Activated naive CD4-positive, alpha-beta T cell treated with anti-CD3 and anti-CD28 coated beads, Interleukin-2, amount 50 U/mL, for 16 hours (primary cell): ENCODE measurements around the gene DUS3L.
A peak's percentile ranks its signal among the peaks of the same experiment; 100 is the strongest.

ENCODE experiments used
- DNase-seq: peaks from one replicate; pipeline ENCODE4 v3.0.0-alpha.2; 2020

The DUS3L gene

GRCh38 chr19:5790559-5791520 lies at the start of gene DUS3L:
Gene DUS3L, minus strand, starts transcription at chr19:5791163. Its CDS starts 22 bp downstream, at chr19:5791141.
- peak; percentile 95 for DNase-seq

DNA sequence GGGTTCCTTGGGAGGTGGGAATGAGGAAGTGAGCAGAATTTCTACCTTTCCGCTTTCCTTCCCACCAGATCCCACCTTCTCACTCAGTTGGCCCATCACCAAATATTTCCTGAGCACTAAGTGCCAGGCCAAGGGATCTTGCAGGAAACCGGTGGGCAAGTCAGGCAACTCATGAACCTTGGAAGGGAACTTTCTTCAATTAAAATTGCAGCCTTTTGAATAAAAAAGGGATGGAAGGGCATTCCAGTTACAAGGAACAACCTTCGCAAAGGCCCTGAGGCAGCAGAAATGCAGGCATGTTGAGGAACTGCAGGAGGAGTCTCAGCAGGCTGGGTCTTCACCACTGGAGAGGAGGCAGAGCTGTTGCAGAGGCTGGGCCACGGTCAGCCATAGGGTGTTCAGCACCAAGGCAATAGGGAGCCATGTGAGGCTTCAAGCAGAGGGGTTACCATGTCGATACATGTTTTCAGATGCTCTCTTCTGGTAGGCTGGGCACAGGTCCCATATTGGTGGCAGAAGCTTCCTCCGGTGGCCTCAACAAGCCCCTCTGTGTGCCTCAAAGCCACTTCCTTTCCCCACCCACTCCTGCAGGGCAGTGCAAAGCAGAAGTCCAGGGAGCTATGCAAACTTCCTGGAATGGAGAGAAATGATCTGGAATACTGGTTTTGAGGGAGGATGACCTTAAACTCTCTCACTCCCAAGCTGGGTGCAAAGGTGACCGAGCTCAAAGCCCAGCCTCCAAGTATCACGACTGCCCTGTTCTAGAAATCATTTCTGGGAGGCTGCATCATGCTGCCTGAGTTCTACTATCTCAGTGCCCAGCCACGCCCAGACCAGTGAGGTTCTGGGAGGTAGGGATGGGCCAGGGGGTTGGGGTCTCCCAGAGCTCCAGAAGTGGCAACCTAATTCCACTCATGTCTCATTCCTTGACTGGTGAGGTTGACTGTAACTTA lies 48.4 kb upstream of the DUS3L start, which contains the start of gene FUT6:
FUT6 (minus strand) TSS at position 638 of the 953 bp plus-strand sequence. CDS start 7,135 bp downstream, outside the sequence.
- no peak for DNase-seq

- no peak for DNase-seq
Observed at GRCh38 chr19:5838353-5839064, 47.5 kb upstream of the DUS3L start.

DNA sequence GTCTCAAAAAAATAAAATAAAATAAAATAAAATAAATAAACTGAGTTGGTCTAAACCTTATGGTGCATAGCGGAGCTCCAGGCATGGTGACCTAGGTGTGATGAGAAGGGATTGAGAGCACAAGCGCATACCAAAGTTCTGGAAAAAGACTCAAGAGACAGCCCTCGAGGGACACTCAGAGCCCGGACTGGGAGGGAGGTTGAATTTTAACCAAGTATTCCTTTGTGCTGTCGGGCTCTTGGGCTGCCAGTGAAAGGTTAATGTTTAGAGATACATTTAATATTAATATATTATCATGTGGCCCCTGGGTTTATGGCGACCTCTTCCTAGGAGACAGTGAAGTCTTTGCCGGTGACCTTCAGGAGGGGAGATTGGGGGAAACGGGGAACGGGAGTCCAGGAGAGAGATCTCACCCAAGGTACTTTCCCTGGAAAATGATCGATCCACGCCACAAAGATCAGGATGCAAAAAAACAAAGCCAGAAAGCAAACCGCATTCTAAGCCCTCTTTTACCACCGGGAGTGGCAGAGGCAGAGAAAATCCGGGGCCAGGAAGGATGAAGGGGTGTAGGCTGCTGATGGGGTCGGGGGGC lies 46.9 kb upstream of the DUS3L start:
- DNase-seq, result no peak

- DNase-seq, result no peak
Observed at GRCh38 chr19:5832527-5833216, 41.7 kb upstream of the DUS3L start.

- DNase-seq, result no peak
Observed at GRCh38 chr19:5832061-5832460, 41.1 kb upstream of the DUS3L start.

DNA sequence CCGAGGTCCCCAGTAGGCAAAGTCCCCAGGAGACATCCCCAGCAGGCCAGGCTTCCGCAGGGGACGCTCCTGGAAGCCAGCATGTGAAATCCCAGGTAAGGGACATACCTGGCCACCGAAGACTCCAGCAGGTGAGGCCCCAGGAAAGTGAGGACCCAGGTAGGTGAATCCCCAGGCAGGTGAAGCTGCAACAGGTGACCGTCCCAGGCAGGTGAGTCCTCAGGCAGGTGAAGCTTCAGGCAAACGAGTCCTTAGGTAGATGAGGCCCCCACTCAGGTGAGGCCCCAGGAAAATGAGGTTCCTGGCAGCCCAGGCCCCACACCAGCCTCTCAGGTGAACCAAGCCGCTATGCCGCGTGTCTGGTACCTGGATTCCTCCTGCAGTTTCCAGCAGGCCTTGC lies 40.2 kb upstream of the DUS3L start:
- no peak for DNase-seq

DNA sequence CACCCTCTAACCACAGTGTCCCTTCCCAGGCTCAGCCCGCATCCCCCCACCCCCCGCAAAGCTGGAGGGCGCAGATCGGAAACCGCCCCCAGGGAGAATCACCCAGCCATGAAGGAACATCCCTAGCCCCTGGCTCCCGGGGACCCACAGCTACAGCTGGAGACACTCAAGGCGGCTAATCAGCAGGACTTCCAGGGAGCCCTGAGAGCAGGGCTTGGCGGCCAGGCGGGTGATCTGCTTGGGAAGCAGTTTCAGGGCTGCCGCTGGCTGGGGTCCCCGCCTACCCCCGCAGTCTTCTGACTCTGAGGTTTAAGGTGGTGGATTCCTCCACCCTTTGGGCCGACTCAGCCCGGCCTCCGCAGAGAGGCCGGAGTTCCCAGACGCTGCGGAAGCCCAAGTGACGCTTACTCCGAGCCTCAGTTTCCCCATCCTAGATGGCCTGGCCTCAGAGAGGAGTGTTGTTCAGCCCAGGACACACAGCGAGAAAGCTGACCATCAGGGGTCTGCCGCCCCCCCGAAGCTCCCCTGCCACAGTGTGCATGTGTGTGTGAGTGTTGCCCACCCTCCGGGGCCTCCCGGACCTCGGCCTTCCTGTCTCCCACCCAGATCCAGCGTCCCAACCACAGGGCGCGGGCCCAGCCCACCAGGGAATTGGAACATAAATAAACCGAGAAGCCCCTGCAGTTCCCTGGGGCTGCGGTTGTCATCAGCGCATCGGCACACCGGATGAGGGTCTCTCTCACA lies 38.8 kb upstream of the DUS3L start:
- no peak for DNase-seq

DNA sequence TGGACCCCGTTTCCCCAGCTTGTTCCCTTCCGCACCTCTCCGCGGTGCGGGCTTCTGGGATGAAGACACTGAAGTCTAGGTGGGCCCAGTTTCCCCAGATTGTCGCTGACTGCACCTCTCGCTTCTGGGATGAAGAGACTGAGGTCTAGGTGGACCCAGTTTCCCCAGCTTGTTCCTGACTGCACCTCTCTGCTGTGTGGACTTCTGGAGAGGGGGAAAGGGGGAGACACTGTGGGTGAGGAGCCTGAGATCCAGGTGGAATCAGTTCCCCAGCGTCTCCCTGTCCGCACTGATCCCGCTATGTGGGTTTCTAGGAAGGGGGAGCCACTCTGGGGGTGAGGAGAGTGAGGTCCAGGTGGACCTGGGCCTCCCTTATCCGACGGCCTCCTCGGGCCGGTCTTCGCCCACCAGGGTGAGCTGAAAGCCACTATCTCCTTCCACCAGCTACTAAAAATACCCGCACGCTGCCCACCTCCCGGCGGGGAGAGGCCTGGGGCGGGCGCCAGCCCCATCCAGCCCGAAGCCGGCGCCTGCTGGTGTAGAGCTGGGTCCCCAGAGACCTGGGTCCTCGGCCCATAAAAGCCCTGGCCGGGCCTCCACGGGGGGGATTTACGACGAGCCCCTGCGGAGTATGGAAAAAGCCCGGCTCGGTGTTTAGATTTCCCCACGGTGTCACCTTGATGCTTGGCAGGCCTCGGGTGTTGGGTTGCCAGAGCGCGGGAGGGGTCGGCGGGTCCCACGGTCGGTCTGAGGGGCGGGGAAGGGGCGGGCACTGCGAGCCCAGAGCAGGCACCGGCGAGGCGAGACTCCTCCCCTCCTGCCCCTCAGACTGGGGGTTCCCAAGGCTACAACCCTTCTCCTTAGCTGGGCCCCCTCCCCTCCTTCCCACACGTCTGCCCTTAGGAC lies 38.0 kb upstream of the DUS3L start:
- peak; percentile 37 for DNase-seq

- peak; percentile 94 for DNase-seq
Observed at GRCh38 chr19:5827891-5828660, 37.1 kb upstream of the DUS3L start.

DNA sequence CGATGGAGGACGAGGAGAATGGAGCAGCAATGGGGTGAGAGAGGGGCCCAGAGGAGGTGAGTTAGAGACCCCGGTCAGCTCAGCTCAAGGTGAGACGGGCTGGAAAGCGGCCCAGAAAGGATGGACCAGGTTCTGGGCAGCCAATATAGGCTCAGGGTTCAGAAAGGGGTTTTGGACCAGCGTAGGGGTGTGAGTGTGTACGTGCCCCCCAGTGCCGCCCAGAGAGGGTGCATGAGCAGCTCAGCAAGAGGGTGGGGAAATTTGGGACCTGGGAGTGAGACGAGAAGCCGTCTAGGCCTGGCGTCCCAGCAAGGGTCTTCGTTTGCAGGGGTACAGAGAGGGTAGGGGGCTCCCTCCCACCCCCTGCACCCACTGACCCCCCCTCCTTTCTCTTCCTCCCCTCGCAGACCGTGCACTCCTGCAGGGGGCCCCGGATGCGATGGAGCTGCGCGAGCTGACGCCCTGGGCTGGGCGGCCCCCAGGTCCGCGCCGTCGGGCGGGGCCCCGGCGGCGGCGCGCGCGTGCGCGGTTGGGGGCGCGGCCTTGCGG lies 36.5 kb upstream of the DUS3L start:
- DNase-seq, result no peak

- DNase-seq, result peak; percentile 23
Observed at GRCh38 chr19:5826531-5827341, 35.8 kb upstream of the DUS3L start.

DNA sequence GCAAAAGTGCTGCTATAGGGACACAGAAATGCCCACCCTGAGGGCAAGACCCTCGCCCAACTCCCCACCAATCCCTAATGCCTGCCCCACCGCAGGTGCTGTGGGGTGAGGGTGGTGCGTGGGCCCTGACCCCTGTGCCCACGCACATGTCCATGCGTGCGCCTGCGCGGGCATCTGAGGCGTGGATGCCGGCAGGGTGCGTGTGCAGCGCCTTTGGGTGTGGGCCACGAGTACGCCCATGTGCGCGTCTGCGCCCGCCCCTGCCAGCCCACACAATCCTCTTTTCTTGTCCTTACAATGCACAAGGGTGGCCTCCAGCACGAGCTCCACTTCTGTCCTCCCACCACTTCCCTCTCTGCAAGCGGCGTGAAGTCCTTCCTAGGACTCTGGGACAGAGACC lies 34.2 kb upstream of the DUS3L start:
- no peak for DNase-seq

GRCh38 chr19:5824751-5825150 lies 33.8 kb upstream of the DUS3L start:
- DNase-seq, result no peak

DNA sequence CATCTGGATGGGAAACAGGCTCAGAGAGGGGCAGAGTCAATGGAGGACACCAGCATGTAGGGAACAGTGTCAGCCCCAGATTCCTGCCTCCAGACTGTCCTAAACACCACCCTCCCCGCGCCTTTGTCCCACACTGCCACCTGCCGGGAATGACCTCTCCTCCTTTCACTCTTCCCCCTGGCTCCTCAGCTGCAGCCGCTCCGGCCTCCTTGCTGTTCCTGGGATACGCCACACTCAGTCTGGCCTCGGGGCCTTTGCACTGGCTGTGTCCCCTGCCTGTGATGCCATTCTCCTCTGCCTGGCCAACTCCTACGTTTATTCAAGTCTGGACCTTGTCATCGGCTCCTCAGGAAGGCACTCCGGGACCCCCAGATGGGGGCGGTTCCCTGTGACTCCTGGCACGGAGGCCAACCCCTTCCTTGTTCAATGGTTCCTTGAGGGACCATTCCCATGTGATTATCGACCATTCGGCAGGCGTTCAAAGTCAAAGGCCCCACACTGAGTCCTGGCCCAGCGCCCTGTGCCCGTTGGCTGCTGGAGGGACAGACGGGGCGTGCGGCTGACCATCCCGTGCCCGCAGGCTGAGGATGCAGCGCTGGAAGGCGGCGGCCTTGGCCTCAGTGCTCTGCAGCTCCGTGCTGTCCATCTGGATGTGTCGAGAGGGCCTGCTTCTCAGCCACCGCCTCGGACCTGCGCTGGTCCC lies 32.8 kb upstream of the DUS3L start:
- DNase-seq, result no peak

- no peak for DNase-seq
Observed at GRCh38 chr19:5822181-5822844, 31.4 kb upstream of the DUS3L start.
